H9 (cell line): ENCODE results near the gene SPOCK3. TPM values are rescaled to one million over a fixed set of nuclear protein-coding genes. Genes with fewer than 3 reads are reported as not detected.

Source experiments
- DNase-seq: peaks from one replicate; pipeline ENCODE4 v3.0.0-alpha.2; 2017
- H2AFZ ChIP-seq: one replicate; pipeline ENCODE4 v1.6.1; 2013; ENCODE audit warnings: mild to moderate bottlenecking, low read length, control low read depth, moderate library complexity
- H2AK5ac ChIP-seq: 2 replicates; pipeline ENCODE4 v1.6.1; 2013; ENCODE audit warnings: low read length, control low read depth, mixed read lengths; ENCODE audit not compliant: insufficient read length
- H2BK120ac ChIP-seq: one replicate; pipeline ENCODE4 v1.6.1; 2013; ENCODE audit warnings: low read depth, mild to moderate bottlenecking, low read length, control low read depth, inconsistent platforms; ENCODE audit not compliant: poor library complexity, severe bottlenecking
- H2BK12ac ChIP-seq: 2 replicates; pipeline ENCODE4 v1.6.1; 2013; ENCODE audit warnings: low read length, control low read depth, mixed read lengths, low read depth; ENCODE audit not compliant: insufficient read length
- H2BK15ac ChIP-seq: 2 replicates; pipeline ENCODE4 v1.6.1; 2013; ENCODE audit warnings: low read depth, low read length, control low read depth
- H2BK20ac ChIP-seq: one replicate; pipeline ENCODE4 v1.6.1; 2013; ENCODE audit warnings: low read depth, mild to moderate bottlenecking, low read length, control low read depth, inconsistent platforms; ENCODE audit not compliant: poor library complexity, severe bottlenecking
- H2BK5ac ChIP-seq: 2 replicates; pipeline ENCODE4 v1.6.1; 2013; ENCODE audit warnings: low read length, control low read depth, mixed read lengths; ENCODE audit not compliant: insufficient read length
- H3K14ac ChIP-seq: 2 replicates; pipeline ENCODE4 v1.6.1; 2013; ENCODE audit warnings: low read length, control low read depth; ENCODE audit not compliant: insufficient read depth
- H3K18ac ChIP-seq: 2 replicates; pipeline ENCODE4 v1.6.1; 2013; ENCODE audit warnings: low read depth, mild to moderate bottlenecking, mixed read lengths, low read length, control low read depth; ENCODE audit not compliant: insufficient read length
- H3K23ac ChIP-seq: 2 replicates; pipeline ENCODE4 v1.6.1; 2013; ENCODE audit warnings: low read length, control low read depth, mixed read lengths, low read depth; ENCODE audit not compliant: insufficient read length
- H3K23me2 ChIP-seq: 2 replicates; pipeline ENCODE4 v1.6.1; 2013; ENCODE audit warnings: low read depth, mild to moderate bottlenecking, mixed read lengths, low read length, control low read depth; ENCODE audit not compliant: insufficient read length, poor library complexity, severe bottlenecking
- H3K27ac ChIP-seq: 2 replicates; pipeline ENCODE4 v1.5.1; 2013; ENCODE audit warnings: low read length, control low read depth, mixed read lengths, low read depth; ENCODE audit not compliant: insufficient read length
- H3K27me3 ChIP-seq: 2 replicates; pipeline ENCODE4 v1.6.1; 2013; ENCODE audit warnings: low read length, control low read depth, inconsistent platforms; ENCODE audit not compliant: insufficient read depth
- H3K4ac ChIP-seq: 2 replicates; pipeline ENCODE4 v1.6.1; 2013; ENCODE audit warnings: low read depth, mild to moderate bottlenecking, control low read depth, inconsistent platforms, low read length, moderate library complexity
- H3K4me1 ChIP-seq: 2 replicates; pipeline ENCODE4 v1.6.1; 2013; ENCODE audit warnings: low read length, control low read depth, inconsistent platforms; ENCODE audit not compliant: insufficient read depth
- H3K4me2 ChIP-seq: 2 replicates; pipeline ENCODE4 v1.6.1; 2013; ENCODE audit warnings: low read length, control low read depth, mixed read lengths; ENCODE audit not compliant: insufficient read length, insufficient read depth
- H3K56ac ChIP-seq: 2 replicates; pipeline ENCODE4 v1.6.1; 2013; ENCODE audit warnings: low read depth, mild to moderate bottlenecking, mixed read lengths, low read length, control low read depth; ENCODE audit not compliant: insufficient read length
- H3K79me1 ChIP-seq: 2 replicates; pipeline ENCODE4 v1.6.1; 2013; ENCODE audit warnings: low read depth, mild to moderate bottlenecking, moderate library complexity, low read length, control low read depth, inconsistent platforms; ENCODE audit not compliant: insufficient read depth, poor library complexity, severe bottlenecking
- H3K79me2 ChIP-seq: 2 replicates; pipeline ENCODE4 v1.6.1; 2013; ENCODE audit warnings: low read length, control low read depth, inconsistent platforms; ENCODE audit not compliant: insufficient read depth
- H3K9ac ChIP-seq: 2 replicates; pipeline ENCODE4 v1.6.1; 2013; ENCODE audit warnings: low read length, control low read depth, mixed read lengths; ENCODE audit not compliant: insufficient read length; ENCODE audit errors: extremely low read depth
- H3K9me3 ChIP-seq: one replicate; pipeline ENCODE4 v1.6.1; 2013; ENCODE audit warnings: low read depth, low read length, inconsistent platforms; ENCODE audit not compliant: control insufficient read depth
- H3T11ph ChIP-seq: one replicate; pipeline ENCODE4 v1.6.1; 2013; ENCODE audit warnings: mild to moderate bottlenecking, low read length, control low read depth, inconsistent platforms
- H4K20me1 ChIP-seq: one replicate; pipeline ENCODE4 v1.6.1; 2013; ENCODE audit not compliant: control insufficient read depth, insufficient read length, insufficient read depth
- H4K5ac ChIP-seq: 2 replicates; pipeline ENCODE4 v1.6.1; 2013; ENCODE audit warnings: low read depth, mild to moderate bottlenecking, mixed read lengths, low read length, control low read depth; ENCODE audit not compliant: insufficient read length
- H4K8ac ChIP-seq: replicated peaks from 2 replicates; pipeline ENCODE4 v1.6.1; 2013; ENCODE audit warnings: low read length, control low read depth, mixed read lengths, low read depth; ENCODE audit not compliant: insufficient read length
- H4K91ac ChIP-seq: 2 replicates; pipeline ENCODE4 v1.6.1; 2013; ENCODE audit warnings: low read depth, mild to moderate bottlenecking, moderate library complexity, mixed read lengths, low read length, control low read depth; ENCODE audit not compliant: insufficient read length
- H3K27ac Mint-ChIP-seq, 3 experiments: 2 replicates in 2 of 3; 3 replicates in 1 of 3; pipeline ENCODE4 v1.8.0; 2020 to 2021; ENCODE audit warnings: mixed read lengths in 3 of 3, mild to moderate bottlenecking in 1 of 3, moderate library complexity in 1 of 3
- H3K27me3 Mint-ChIP-seq: 2 replicates; pipeline ENCODE4 v1.8.0; 2021; ENCODE audit warnings: low read depth, mild to moderate bottlenecking, moderate library complexity, mixed read lengths
- H3K36me3 Mint-ChIP-seq, 3 experiments: 2 replicates in 2 of 3; 3 replicates in 1 of 3; pipeline ENCODE4 v1.8.0; 2020 to 2021; ENCODE audit warnings: low read depth in 3 of 3, mixed read lengths in 3 of 3; ENCODE audit not compliant: insufficient read depth in 1 of 3
- H3K4me1 Mint-ChIP-seq, 2 experiments: 2 replicates each; pipeline ENCODE4 v1.8.0; 2020; ENCODE audit warnings: mixed read lengths in 2 of 2
- H3K4me3 Mint-ChIP-seq, 2 experiments: 2 replicates in 1 of 2; 3 replicates in 1 of 2; pipeline ENCODE4 v1.8.0; 2020 to 2021; ENCODE audit warnings: mild to moderate bottlenecking in 2 of 2, mixed read lengths in 2 of 2, moderate library complexity in 1 of 2
- H3K9me3 Mint-ChIP-seq, 2 experiments: 2 replicates in 1 of 2; 3 replicates in 1 of 2; pipeline ENCODE4 v1.8.0; 2020; ENCODE audit warnings: mild to moderate bottlenecking in 2 of 2, mixed read lengths in 2 of 2, moderate library complexity in 1 of 2
- WGBS: extraction: QIAGEN DNeasy Blood & Tissue Kit; methylation state at CpG from one replicate; pipeline ENCODE4 v1.1.7; 2013; ENCODE audit warnings: missing lambda C conversion rate, low lambda C conversion rate, mixed read lengths; ENCODE audit not compliant: insufficient read length; ENCODE audit errors: extremely low coverage; 5-methylcytosine and 5-hydroxymethylcytosine counted together
- total RNA-seq: library from RNA; stranded (reverse); gene quantifications from 2 replicates; pipeline ENCODE4 v1.2.1, GENCODE V29; 2021
- TF ChIP-seq, protein P1 (sequence below): fragments of 200-600 bp; sonication (generic); conservative IDR thresholded peaks from 3 replicates; pipeline ENCODE4 v1.8.0; 2021; ENCODE audit warnings: antibody characterized with exemption, mild to moderate bottlenecking

The SPOCK3 gene
- total RNA-seq, 1 experiment from 2014 or later: 0.28 TPM

DNA sequence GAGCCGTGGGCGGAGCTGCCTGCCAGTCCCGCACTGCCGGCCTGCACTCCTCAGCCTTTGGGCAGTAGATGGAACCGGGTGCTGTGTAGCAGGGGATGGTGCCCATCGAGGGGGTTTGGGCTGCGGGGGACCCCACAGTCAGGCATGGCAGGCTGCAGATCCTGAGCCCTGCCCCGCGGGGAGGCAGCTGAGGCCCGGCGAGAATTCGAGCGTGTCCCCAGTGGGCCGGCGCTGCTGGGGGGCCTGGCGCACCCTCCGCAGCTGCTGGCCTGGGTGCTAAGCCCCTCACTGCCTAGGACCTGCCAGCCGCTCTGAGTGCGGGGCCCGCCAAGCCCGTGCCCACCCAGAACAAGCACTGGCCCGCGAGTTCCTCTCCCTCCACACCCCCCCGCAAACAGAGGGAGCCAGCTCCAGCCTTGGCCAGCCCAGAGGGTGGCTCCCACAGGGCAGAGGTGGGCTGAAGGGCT lies 391.5 kb downstream of the SPOCK3 start:
- no peak overlapping the region for H4K5ac ChIP-seq
- H3K4me1 Mint-ChIP-seq: peaks cover 0 to 3% of the 10 kb centered on the region in 2 experiments; a peak in 2 of 4 replicates
- H2BK20ac ChIP-seq: no peak overlapping the region
- H3K4me3 Mint-ChIP-seq: no peak overlapping the region
- no peak overlapping the region for H3K9ac ChIP-seq
- H3K27me3 Mint-ChIP-seq: no peaks in the 10 kb centered on the region
- H4K8ac ChIP-seq: no peak overlapping the region
- H3K27me3 ChIP-seq: no peaks in the 10 kb centered on the region
- peaks cover 3 to 16% (median 6%) of the 10 kb centered on the region in 3 experiments; a peak in 4 of 7 replicates for H3K36me3 Mint-ChIP-seq
- no peak overlapping the region for H2AK5ac ChIP-seq
- peak overlapping the region in 1 of 3 experiments; percentile 52; a peak in 1 of 7 replicates for H3K27ac Mint-ChIP-seq
- no peak overlapping the region for H2AFZ ChIP-seq
- no peak overlapping the region for H3K14ac ChIP-seq
- no peaks in the 10 kb centered on the region for H3K79me2 ChIP-seq
- no peak overlapping the region for H2BK15ac ChIP-seq
- no peak overlapping the region for H2BK12ac ChIP-seq
- no peak overlapping the region for H2BK120ac ChIP-seq
- no peaks in the 10 kb centered on the region for H3K23me2 ChIP-seq
- H3K9me3 Mint-ChIP-seq: peaks cover 0 to 13% of the 10 kb centered on the region in 2 experiments; a peak in 3 of 5 replicates
- H3K4ac ChIP-seq: no peak overlapping the region
- H3K79me1 ChIP-seq: no peaks in the 10 kb centered on the region
- H3K27ac ChIP-seq: no peak overlapping the region
- H3K18ac ChIP-seq: no peak overlapping the region
- no peak overlapping the region for H3K23ac ChIP-seq
- peaks cover 6% of the 10 kb centered on the region for H3K9me3 ChIP-seq
- H4K91ac ChIP-seq: no peak overlapping the region
- no peak overlapping the region for H3T11ph ChIP-seq
- DNase-seq: no peak
- H3K56ac ChIP-seq: no peak overlapping the region
- WGBS: no CpG with 5 or more reads among the region's 24 CpGs
- no peak overlapping the region for H2BK5ac ChIP-seq
- TF ChIP-seq, protein P1, sequence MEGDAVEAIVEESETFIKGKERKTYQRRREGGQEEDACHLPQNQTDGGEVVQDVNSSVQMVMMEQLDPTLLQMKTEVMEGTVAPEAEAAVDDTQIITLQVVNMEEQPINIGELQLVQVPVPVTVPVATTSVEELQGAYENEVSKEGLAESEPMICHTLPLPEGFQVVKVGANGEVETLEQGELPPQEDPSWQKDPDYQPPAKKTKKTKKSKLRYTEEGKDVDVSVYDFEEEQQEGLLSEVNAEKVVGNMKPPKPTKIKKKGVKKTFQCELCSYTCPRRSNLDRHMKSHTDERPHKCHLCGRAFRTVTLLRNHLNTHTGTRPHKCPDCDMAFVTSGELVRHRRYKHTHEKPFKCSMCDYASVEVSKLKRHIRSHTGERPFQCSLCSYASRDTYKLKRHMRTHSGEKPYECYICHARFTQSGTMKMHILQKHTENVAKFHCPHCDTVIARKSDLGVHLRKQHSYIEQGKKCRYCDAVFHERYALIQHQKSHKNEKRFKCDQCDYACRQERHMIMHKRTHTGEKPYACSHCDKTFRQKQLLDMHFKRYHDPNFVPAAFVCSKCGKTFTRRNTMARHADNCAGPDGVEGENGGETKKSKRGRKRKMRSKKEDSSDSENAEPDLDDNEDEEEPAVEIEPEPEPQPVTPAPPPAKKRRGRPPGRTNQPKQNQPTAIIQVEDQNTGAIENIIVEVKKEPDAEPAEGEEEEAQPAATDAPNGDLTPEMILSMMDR: no peak
- H3K4me1 ChIP-seq: no peaks in the 10 kb centered on the region
- H4K20me1 ChIP-seq: no peaks in the 10 kb centered on the region
- no peak overlapping the region for H3K4me2 ChIP-seq
